ENCODE results near the gene MAP4K2. TPM values are rescaled to one million over a fixed set of nuclear protein-coding genes. Genes with fewer than 3 reads are reported as not detected.

Gene MAP4K2
- total and polyA plus RNA-seq, 9 of the 15 experiments (the other 6 are each of a cell fraction or from before 2014, with no cell fraction given): 0.13 to 14.5 (median 7.3) TPM

- no peak for TF ChIP-seq ZNF449 (CRISPR knock-in tag; IDR thresholded peaks at IDR 0.05)
- TF ChIP-seq ZNF668 (CRISPR knock-in tag; IDR thresholded peaks at IDR 0.05): no peak
- peak; percentile 100 for TF ChIP-seq BCOR (IDR thresholded peaks at IDR 0.05)
- no peak for TF ChIP-seq ZNF445 (CRISPR knock-in tag; IDR thresholded peaks at IDR 0.05; ENCODE audit: low read depth)
- TF ChIP-seq ETV1 (tag; conservative IDR thresholded peaks at IDR 0.05; ENCODE audit: low read depth): peak; percentile 80
- 0 out of 2 replicates have a peak, but pooled peaks have one; percentile 14 for TF ChIP-seq SMARCA4 (IDR thresholded peaks at IDR 0.05)
- 0 out of 2 replicates have a peak, but pooled peaks have one; percentile 37 for TF ChIP-seq ARID1B (IDR thresholded peaks at IDR 0.05)
- TF ChIP-seq EZH2 (IDR thresholded peaks at IDR 0.05; ENCODE audit: borderline replicate concordance, low read depth, low read length): no peak
- no peak for TF ChIP-seq KAT8 (IDR thresholded peaks at IDR 0.05; ENCODE audit: low read depth)
- TF ChIP-seq CHCHD3 (CRISPR knock-in tag; IDR thresholded peaks at IDR 0.05): no peak
- 0 out of 2 replicates have a peak, but pooled peaks have one; percentile 33 for TF ChIP-seq SPI1 (IDR thresholded peaks at IDR 0.05; ENCODE audit: borderline replicate concordance, low read depth, low read length)
- TF ChIP-seq SFPQ (IDR thresholded peaks at IDR 0.05; ENCODE audit: low read depth, low read length): no peak
- no peak for TF ChIP-seq CCNT2 (IDR thresholded peaks at IDR 0.05; ENCODE audit: borderline replicate concordance, extremely low read depth, insufficient read length, low read depth, low read length)
- peak; percentile 78 for TF ChIP-seq DPF2 (IDR thresholded peaks at IDR 0.05)
- TF ChIP-seq TBP (optimal IDR thresholded peaks at IDR 0.05; ENCODE audit: low read depth, low read length): no peak
- TF ChIP-seq KLF13 (tag; IDR thresholded peaks at IDR 0.05; ENCODE audit: borderline replicate concordance, low read depth): no peak
- TF ChIP-seq STAG1 (CRISPR knock-in tag; IDR thresholded peaks at IDR 0.05; ENCODE audit: borderline replicate concordance): no peak
- TF ChIP-seq PURB (CRISPR knock-in tag; IDR thresholded peaks at IDR 0.05; ENCODE audit: low read depth): no peak
- TF ChIP-seq EP300 (IDR thresholded peaks at IDR 0.05; ENCODE audit: low read length): no peak
- peak; percentile 37 for TF ChIP-seq CHD1 (IDR thresholded peaks at IDR 0.05; ENCODE audit: low read length)
- peak; percentile 85 for TF ChIP-seq CEBPG (CRISPR knock-in tag; IDR thresholded peaks at IDR 0.05)
- peak in 1 of 2 experiments; percentile 68; a peak in 2 of 4 replicates for TF ChIP-seq CEBPG (tag; conservative IDR thresholded peaks at IDR 0.05 in 1 of 2, IDR thresholded peaks at IDR 0.05 in 1 of 2)
- TF ChIP-seq ZNF507 (tag; conservative IDR thresholded peaks at IDR 0.05): no peak
- TF ChIP-seq DDX20 (tag; IDR thresholded peaks at IDR 0.05; ENCODE audit: low read depth): no peak
- TF ChIP-seq VEZF1 (CRISPR knock-in tag; IDR thresholded peaks at IDR 0.05): peak; percentile 6; the same call in 1 of the 2 replicates
- TF ChIP-seq BHLHE40 (IDR thresholded peaks at IDR 0.05; ENCODE audit: low read length): 0 out of 2 replicates have a peak, but pooled peaks have one; percentile 1
These were observed 42.2 kb upstream of the MAP4K2 start (continued) for GRCh38 chr11:64845129-64845775.

Measured in K562 (cell line).